Hepatocyte (in vitro differentiated cells): ENCODE results near the gene CSTF2T. TPM values are rescaled to one million over a fixed set of nuclear protein-coding genes. Genes with fewer than 3 reads are reported as not detected.

Experiments
- DNase-seq: peaks from one replicate; pipeline ENCODE4 v3.0.0-alpha.2; 2016; ENCODE audit warnings: low spot score
- H2AFZ ChIP-seq: fragments of 200-600 bp; sonication (generic); 2 replicates; pipeline ENCODE4 v1.6.0; 2016; ENCODE audit warnings: antibody characterized with exemption, mild to moderate bottlenecking
- H3K27ac ChIP-seq: fragments of 200-600 bp; sonication (generic); 2 replicates; pipeline ENCODE4 v1.5.1; 2016; ENCODE audit warnings: mild to moderate bottlenecking
- H3K27me3 ChIP-seq: fragments of 200-600 bp; sonication (generic); 2 replicates; pipeline ENCODE4 v1.6.1; 2016
- H3K36me3 ChIP-seq: fragments of 200-600 bp; sonication (generic); replicated peaks from 2 replicates; pipeline ENCODE4 v1.5.1; 2016; ENCODE audit warnings: low read depth; ENCODE audit not compliant: insufficient read depth
- H3K4me1 ChIP-seq: fragments of 200-600 bp; sonication (generic); 2 replicates; pipeline ENCODE4 v1.5.1; 2016; ENCODE audit warnings: mild to moderate bottlenecking, moderate library complexity; ENCODE audit not compliant: insufficient read depth
- H3K4me2 ChIP-seq: fragments of 200-600 bp; sonication (generic); 2 replicates; pipeline ENCODE4 v1.6.0; 2016
- H3K4me3 ChIP-seq: fragments of 200-600 bp; sonication (generic); 2 replicates; pipeline ENCODE4 v1.5.1; 2016; ENCODE audit warnings: mild to moderate bottlenecking
- H3K79me2 ChIP-seq: fragments of 200-600 bp; sonication (generic); 2 replicates; pipeline ENCODE4 v1.6.0; 2017; ENCODE audit warnings: mild to moderate bottlenecking
- H3K9me2 ChIP-seq: fragments of 200-600 bp; sonication (generic); replicated peaks from 2 replicates; pipeline ENCODE4 v1.6.0; 2017; ENCODE audit warnings: mild to moderate bottlenecking; ENCODE audit not compliant: insufficient read depth
- H3K9me3 ChIP-seq: fragments of 200-600 bp; sonication (generic); 2 replicates; pipeline ENCODE4 v1.5.1; 2016; ENCODE audit warnings: low read depth, mild to moderate bottlenecking
- H4K20me1 ChIP-seq: fragments of 200-600 bp; sonication (generic); 2 replicates; pipeline ENCODE4 v1.6.0; 2016; ENCODE audit warnings: mild to moderate bottlenecking; ENCODE audit not compliant: insufficient read depth, poor library complexity, severe bottlenecking
- CTCF ChIP-seq: fragments of 200-600 bp; sonication (generic); IDR thresholded peaks from 2 replicates; pipeline ENCODE4 v1.5.1; 2016; ENCODE audit warnings: antibody characterized with exemption, mild to moderate bottlenecking; ENCODE audit not compliant: poor library complexity
- EZH2 ChIP-seq: fragments of 200-600 bp; sonication (generic); IDR thresholded peaks from 2 replicates; pipeline ENCODE4 v1.6.1; 2016; ENCODE audit warnings: antibody characterized with exemption, mild to moderate bottlenecking, borderline replicate concordance
- EZH2phosphoT487 ChIP-seq: fragments of 200-600 bp; sonication (generic); IDR thresholded peaks from one replicate; pipeline ENCODE4 v1.6.1; 2018; ENCODE audit warnings: antibody characterized with exemption, mild to moderate bottlenecking, low read depth, moderate library complexity; ENCODE audit not compliant: unreplicated experiment, severe bottlenecking
- WGBS: methylation state at CpG from one replicate; pipeline ENCODE4 v1.1.6; 2016; ENCODE audit warnings: low lambda C conversion rate; ENCODE audit errors: missing lambda C conversion rate; 5-methylcytosine and 5-hydroxymethylcytosine counted together
- polyA plus RNA-seq: library from polyadenylated mRNA; unstranded; fragments of >200 nt; fragmentation: Nextera tagmentation; extraction: Ambion mirVana; gene quantifications from 2 replicates; pipeline ENCODE4 v1.2.1, GENCODE V29; 2016
- total RNA-seq: library from RNA; depleted of rRNA; stranded (reverse); fragments of >200 nt; gene quantifications from 2 replicates; pipeline ENCODE4 v1.2.3, GENCODE V29; 2014

CSTF2T gene
- total RNA-seq = 19.6 and 22.3 TPM in 2 replicates
- 5.2 and 7.2 TPM in 2 replicates for polyA plus RNA-seq

- H3K4me2 ChIP-seq = peak within 1 kb of the TSS; percentile 79
- no peaks in the 10 kb centered on the region for H3K27me3 ChIP-seq
- peak; percentile 93 for DNase-seq
- no peaks in the 10 kb centered on the region for H3K9me2 ChIP-seq
- no peaks in the 10 kb centered on the region for H3K9me3 ChIP-seq
- TF ChIP-seq EZH2 = no peak
- no peak for TF ChIP-seq EZH2phosphoT487
- TF ChIP-seq CTCF = no peak
- WGBS = under 1% methylated on average over 45 of the region's 45 CpGs
- H4K20me1 ChIP-seq = no peaks in the 10 kb centered on the region
- peaks cover 22% of the 10 kb centered on the region for H3K79me2 ChIP-seq
- peak within 1 kb of the TSS; percentile 82 for H3K4me3 ChIP-seq
- H3K27ac ChIP-seq = peak within 1 kb of the TSS; percentile 99
- peaks cover 10% of the 10 kb centered on the region for H3K4me1 ChIP-seq
- H3K36me3 ChIP-seq = no peaks in the 10 kb centered on the region
- H2AFZ ChIP-seq = peak within 1 kb of the TSS; percentile 91
These were observed at the start of gene CSTF2T for GRCh38 chr10:51699475-51700227. Gene CSTF2T, minus strand, starts transcription at chr10:51699595. Its CDS starts 46 bp downstream, at chr10:51699549.

GRCh38 chr10:51748959-51749358 lies 49.6 kb upstream of the CSTF2T start:
- Histone ChIP-seq H3K27ac (no peak overlapping the region), H3K9me3 (no peaks in the 10 kb centered on the region), H3K4me2 (no peak overlapping the region), H3K79me2 (no peaks in the 10 kb centered on the region), H3K9me2 (no peaks in the 10 kb centered on the region), H2AFZ (no peak overlapping the region), H3K4me3 (no peak overlapping the region), H4K20me1 (no peaks in the 10 kb centered on the region), H3K4me1 (no peaks in the 10 kb centered on the region), H3K27me3 (no peaks in the 10 kb centered on the region), H3K36me3 (no peaks in the 10 kb centered on the region)
- WGBS = 77% methylated on average over 1 of the region's 1 CpG
- TF ChIP-seq EZH2phosphoT487 (no peak), EZH2 (no peak), CTCF (no peak)
- no peak for DNase-seq

GRCh38 chr10:51747216-51747615 lies 47.8 kb upstream of the CSTF2T start:
- no peaks in the 10 kb centered on the region for H4K20me1 ChIP-seq
- 95% methylated on average over 1 of the region's 1 CpG for whole genome bisulfite sequencing
- H3K9me2 ChIP-seq = no peaks in the 10 kb centered on the region
- H3K36me3 ChIP-seq = no peaks in the 10 kb centered on the region
- DNase-seq = no peak
- H3K27me3 ChIP-seq = no peaks in the 10 kb centered on the region
- TF ChIP-seq CTCF = no peak
- no peak for TF ChIP-seq EZH2
- no peak for TF ChIP-seq EZH2phosphoT487
- H2AFZ ChIP-seq = no peak overlapping the region
- H3K4me2 ChIP-seq = no peak overlapping the region
- no peaks in the 10 kb centered on the region for H3K9me3 ChIP-seq
- H3K79me2 ChIP-seq = no peaks in the 10 kb centered on the region
- H3K4me1 ChIP-seq = no peaks in the 10 kb centered on the region
- H3K4me3 ChIP-seq = no peak overlapping the region
- H3K27ac ChIP-seq = no peak overlapping the region
